Activated CD8-positive, alpha-beta T cell treated with anti-CD3 and anti-CD28 coated beads for 36 hours (primary cell): Measurements from ENCODE around the gene LMTK3. TPM values are rescaled to one million over a fixed set of nuclear protein-coding genes. Genes with fewer than 3 reads are reported as not detected.

Experiments
- ATAC-seq: fragments of 200-7000 bp; cut with Tn5 transposase; one replicate; pipeline ENCODE4 v1.10.0; 2021; ENCODE audit warnings: mild to moderate bottlenecking, moderate library complexity
- CTCF ChIA-PET: fragments of 350-600 bp; sonication (Branson Sonifier 250); formaldehyde crosslinking; loops from one replicate; lab custom pipeline; 2021; ENCODE audit warnings: antibody characterized with exemption; lab: Charles Lee
- POLR2A ChIA-PET: fragments of 350-600 bp; sonication (Branson Sonifier 250); formaldehyde crosslinking; loops from one replicate; lab custom pipeline; 2021; ENCODE audit warnings: antibody characterized with exemption; lab: Charles Lee
- DNase-seq: peaks from one replicate; pipeline ENCODE4 v3.0.0-alpha.2; 2020
- H3K27ac Mint-ChIP-seq: one replicate; pipeline ENCODE4 v1.8.0; 2021; ENCODE audit warnings: mild to moderate bottlenecking, mixed read lengths
- H3K27me3 Mint-ChIP-seq: one replicate; pipeline ENCODE4 v1.8.0; 2021; ENCODE audit warnings: mixed read lengths
- H3K36me3 Mint-ChIP-seq: one replicate; pipeline ENCODE4 v1.8.0; 2021; ENCODE audit warnings: low read depth, mixed read lengths
- H3K4me1 Mint-ChIP-seq: one replicate; pipeline ENCODE4 v1.8.0; 2021; ENCODE audit warnings: low read depth, mixed read lengths
- H3K4me3 Mint-ChIP-seq: one replicate; pipeline ENCODE4 v1.8.0; 2021; ENCODE audit warnings: mild to moderate bottlenecking, moderate library complexity, mixed read lengths
- H3K9me3 Mint-ChIP-seq: one replicate; pipeline ENCODE4 v1.8.0; 2021; ENCODE audit warnings: mixed read lengths
- CTCF ChIP-seq: fragments of 200-600 bp; IDR thresholded peaks from one replicate; pipeline ENCODE4 v1.8.0; 2022; ENCODE audit warnings: antibody characterized with exemption, mild to moderate bottlenecking
- intact Hi-C: fragments of 100-400 bp; cut with micrococcal nuclease; formaldehyde crosslinking; loops from one replicate; pipeline ENCODE4 v1.10.0; 2022
- total RNA-seq, 2 experiments: library from RNA; stranded (reverse); gene quantifications; one replicate each; pipeline ENCODE4 v1.2.3, GENCODE V29; 2021

The LMTK3 gene
- total RNA-seq, result 1 to 10 TPM; 3.4 to 4.0 TPM

- no peaks in the 10 kb centered on the region for H3K36me3 Mint-ChIP-seq
- DNase-seq (peak; percentile 91), ATAC-seq (peak; percentile 72)
- peak within 1 kb of the TSS; percentile 70 for H3K27ac Mint-ChIP-seq
- TF ChIP-seq CTCF, result no peak
- intact Hi-C loops, result no loop called here
- ChIA-PET CTCF (interaction anchor here (0.9 to 1.0 kb wide), 2 partner anchors 14 to 198 kb away, joined by 3 read pairs; no protein-coding TSS in a partner anchor), POLR2A (interaction anchor here (0.7 to 1.9 kb wide), 2 partner anchors 32 to 104 kb away, joined by 3 to 11 read pairs; no protein-coding TSS in a partner anchor)
- no peaks in the 10 kb centered on the region for H3K27me3 Mint-ChIP-seq
- H3K9me3 Mint-ChIP-seq, result no peaks in the 10 kb centered on the region
- peaks cover 19% of the 10 kb centered on the region for H3K4me1 Mint-ChIP-seq
- no peak within 1 kb of the TSS for H3K4me3 Mint-ChIP-seq
These were observed at the start of gene LMTK3 for GRCh38 chr19:48511800-48512503. Gene LMTK3, minus strand, starts transcription at chr19:48511835. Its CDS starts 259 bp downstream, at chr19:48511576.

GRCh38 chr19:48561412-48561811 is 49.8 kb upstream of the LMTK3 start:
- CTCF ChIA-PET, result interaction anchor here (2.0 kb wide), 1 partner anchor 23 kb away, joined by 7 read pairs; no protein-coding TSS in a partner anchor
- Mint-ChIP-seq H3K36me3 (no peaks in the 10 kb centered on the region), H3K4me1 (no peaks in the 10 kb centered on the region), H3K27me3 (peaks cover 5% of the 10 kb centered on the region), H3K9me3 (no peaks in the 10 kb centered on the region), H3K27ac (no peak overlapping the region), H3K4me3 (no peak overlapping the region)
- no peak for TF ChIP-seq CTCF
- intact Hi-C loops, result no loop called here
- DNase-seq (no peak), ATAC-seq (no peak)
- POLR2A ChIA-PET, result no interaction called here

- ChIA-PET CTCF (interaction anchor here (1.3 to 2.0 kb wide), 2 partner anchors 24 to 71 kb away, joined by 3 to 7 read pairs; no protein-coding TSS in a partner anchor), POLR2A (no interaction called here)
- Mint-ChIP-seq H3K27me3 (peaks cover 5% of the 10 kb centered on the region), H3K27ac (no peak overlapping the region), H3K9me3 (no peaks in the 10 kb centered on the region), H3K4me1 (no peaks in the 10 kb centered on the region), H3K36me3 (no peaks in the 10 kb centered on the region), H3K4me3 (no peak overlapping the region)
- no peak for TF ChIP-seq CTCF
- ATAC-seq, result no peak
- peak; percentile 20 for DNase-seq
- intact Hi-C loops, result no loop called here
These were observed 48.5 kb upstream of the LMTK3 start for GRCh38 chr19:48560095-48560530.

- ATAC-seq (no peak), DNase-seq (no peak)
- TF ChIP-seq CTCF, result no peak
- Mint-ChIP-seq H3K27ac (no peak overlapping the region), H3K36me3 (no peaks in the 10 kb centered on the region), H3K27me3 (peaks cover 5% of the 10 kb centered on the region), H3K4me1 (no peaks in the 10 kb centered on the region), H3K4me3 (no peak overlapping the region), H3K9me3 (no peaks in the 10 kb centered on the region)
- intact Hi-C loops, result no loop called here
- POLR2A ChIA-PET, result no interaction called here
- CTCF ChIA-PET, result interaction anchor here (0.9 kb wide), 1 partner anchor 26 kb away, joined by 4 read pairs; no protein-coding TSS in a partner anchor
These were observed 46.5 kb upstream of the LMTK3 start for GRCh38 chr19:48558018-48558684.

- no peak overlapping the region for H3K27ac Mint-ChIP-seq
These were observed 45.2 kb upstream of the LMTK3 start for GRCh38 chr19:48556825-48557224.

More at GRCh38 chr19:48556825-48557224, 45.2 kb upstream of the LMTK3 start:
- no peak for TF ChIP-seq CTCF
- no peaks in the 10 kb centered on the region for H3K4me1 Mint-ChIP-seq
- intact Hi-C loops, result no loop called here
- no peak overlapping the region for H3K4me3 Mint-ChIP-seq
- peaks cover 5% of the 10 kb centered on the region for H3K27me3 Mint-ChIP-seq
- ATAC-seq (no peak), DNase-seq (no peak)
- CTCF ChIA-PET, result no interaction called here
- H3K9me3 Mint-ChIP-seq, result no peaks in the 10 kb centered on the region
- H3K36me3 Mint-ChIP-seq, result no peaks in the 10 kb centered on the region
- POLR2A ChIA-PET, result no interaction called here
